HL-60/S4 treated with retinoic acid at 250 ng/mL for 4 days and 3 days (cell line): ENCODE results near the gene CNN2.

Source experiments
- in situ Hi-C: fragments of 300-500 bp; cut with MboI; formaldehyde crosslinking; loops from 2 replicates; pipeline ENCODE4 v1.7.0; 2022; ENCODE audit warnings: low sequenced_read_pairs

The CNN2 gene

GRCh38 chr19:1025960-1026782 lies at the start of gene CNN2:
Gene CNN2 (plus strand): TSS chr19:1026608. CDS start chr19:1026662, 54 bp downstream.
- in situ Hi-C loops = no loop called here

- in situ Hi-C loops = no loop called here
These were observed 49.3 kb upstream of the CNN2 start for GRCh38 chr19:977058-977464.

DNA sequence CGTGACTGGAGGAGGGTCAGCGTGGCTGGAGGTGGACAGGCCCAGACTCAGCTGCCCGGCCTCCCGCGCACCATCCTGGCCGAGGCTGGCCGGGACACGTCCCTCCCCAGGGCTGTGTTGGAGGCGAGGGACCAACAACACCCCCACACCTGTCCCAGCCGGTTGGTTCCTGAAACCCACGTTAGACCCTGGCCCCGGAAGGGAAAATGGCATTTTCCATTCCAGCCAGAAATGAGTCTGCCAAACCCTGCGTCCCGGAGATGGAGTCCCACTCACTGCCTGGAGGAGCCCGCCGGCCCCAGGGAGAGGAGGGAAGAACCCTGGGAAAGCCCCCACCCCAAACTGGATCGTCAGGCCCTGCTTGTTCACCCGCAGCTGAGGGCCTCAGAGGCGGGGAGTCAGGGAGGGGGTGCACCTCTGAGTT lies 47.1 kb upstream of the CNN2 start:
- in situ Hi-C loops = no loop called here

DNA sequence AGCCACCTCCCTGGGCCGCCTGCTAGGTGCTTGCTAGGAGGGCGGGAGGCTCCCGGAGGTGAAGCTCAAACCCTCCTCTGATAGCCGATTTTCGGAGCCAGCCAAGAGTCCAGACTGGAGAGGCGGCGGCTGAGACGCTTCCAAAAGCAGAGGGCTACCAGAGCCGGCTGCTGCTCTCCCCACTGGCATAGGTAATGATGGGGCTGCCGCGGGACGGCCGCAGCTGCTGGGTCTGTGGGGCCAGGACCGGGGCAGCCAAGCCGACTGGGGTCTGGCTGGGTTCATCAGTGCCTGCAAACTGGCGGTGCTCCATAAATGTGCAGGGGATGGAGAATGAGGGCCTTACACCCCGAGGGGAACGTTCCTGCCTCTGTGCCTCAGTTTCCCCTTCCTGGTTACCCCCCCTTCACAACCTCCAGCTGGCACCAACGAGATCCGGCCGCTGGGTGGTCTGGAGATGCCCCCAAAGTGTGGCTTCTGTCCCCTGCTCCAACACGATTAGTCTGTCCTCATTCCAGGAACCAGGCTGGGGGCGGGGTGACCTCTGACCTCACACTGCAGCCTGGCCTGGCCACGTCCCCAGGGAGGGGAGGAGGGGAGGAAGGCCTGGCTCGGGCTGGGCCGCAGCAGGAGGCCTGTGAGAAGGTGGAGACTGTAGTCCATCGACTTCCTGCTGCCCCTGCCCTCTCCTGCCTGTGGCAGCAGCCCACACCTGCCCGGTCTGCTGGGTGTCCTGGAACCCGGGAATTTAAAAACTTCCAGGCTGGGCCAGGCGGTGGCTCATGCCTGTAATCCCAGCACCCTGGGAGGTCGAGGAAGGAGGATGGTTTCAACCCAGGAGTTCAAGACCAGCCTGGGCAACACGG lies 46.0 kb upstream of the CNN2 start:
- in situ Hi-C loops = loop anchor here (10.0 kb wide), 1 partner anchor 216 kb away; no protein-coding TSS in a partner anchor

GRCh38 chr19:982567-983170 lies 43.7 kb upstream of the CNN2 start:
- in situ Hi-C loops = loop anchor here (10.0 kb wide), 1 partner anchor 218 kb away; no protein-coding TSS in a partner anchor

GRCh38 chr19:984165-984967 lies 42.0 kb upstream of the CNN2 start, which contains the start of gene WDR18:
Gene WDR18 (plus strand): TSS chr19:984345. CDS start chr19:984354, 9 bp downstream.
- in situ Hi-C loops = loop anchor here (10.0 kb wide), 1 partner anchor 220 kb away; no protein-coding TSS in a partner anchor

- in situ Hi-C loops = loop anchor here (10.0 kb wide), 1 partner anchor 221 kb away; no protein-coding TSS in a partner anchor
These were observed 40.3 kb upstream of the CNN2 start for GRCh38 chr19:986083-986482.

GRCh38 chr19:988081-988480 lies 38.3 kb upstream of the CNN2 start:
- in situ Hi-C loops = loop anchor here (10.0 kb wide), 1 partner anchor 223 kb away; no protein-coding TSS in a partner anchor

DNA sequence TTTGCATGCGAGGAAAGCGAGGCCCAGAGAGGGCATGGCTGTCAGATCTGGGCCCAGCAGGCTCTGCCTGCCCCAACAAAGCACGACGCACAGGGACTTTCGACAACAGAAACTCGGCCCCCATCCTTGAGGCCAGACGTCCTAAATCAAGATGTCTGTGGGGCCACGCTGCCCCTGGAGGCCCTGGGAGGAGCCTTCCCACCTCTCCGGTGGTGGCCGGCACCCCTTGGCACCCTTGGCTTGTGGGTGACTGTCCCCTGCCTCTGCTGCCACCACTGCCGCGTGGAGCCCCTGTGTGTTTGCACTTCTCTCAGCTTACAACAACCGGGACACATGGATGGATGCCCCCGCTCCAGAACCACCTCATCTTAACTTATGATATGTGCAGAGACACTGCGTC lies 37.9 kb upstream of the CNN2 start:
- in situ Hi-C loops = loop anchor here (10.0 kb wide), 1 partner anchor 224 kb away; no protein-coding TSS in a partner anchor

- in situ Hi-C loops = loop anchor here (10.0 kb wide), 1 partner anchor 225 kb away; no protein-coding TSS in a partner anchor
These were observed 36.9 kb upstream of the CNN2 start for GRCh38 chr19:989381-990081.

DNA sequence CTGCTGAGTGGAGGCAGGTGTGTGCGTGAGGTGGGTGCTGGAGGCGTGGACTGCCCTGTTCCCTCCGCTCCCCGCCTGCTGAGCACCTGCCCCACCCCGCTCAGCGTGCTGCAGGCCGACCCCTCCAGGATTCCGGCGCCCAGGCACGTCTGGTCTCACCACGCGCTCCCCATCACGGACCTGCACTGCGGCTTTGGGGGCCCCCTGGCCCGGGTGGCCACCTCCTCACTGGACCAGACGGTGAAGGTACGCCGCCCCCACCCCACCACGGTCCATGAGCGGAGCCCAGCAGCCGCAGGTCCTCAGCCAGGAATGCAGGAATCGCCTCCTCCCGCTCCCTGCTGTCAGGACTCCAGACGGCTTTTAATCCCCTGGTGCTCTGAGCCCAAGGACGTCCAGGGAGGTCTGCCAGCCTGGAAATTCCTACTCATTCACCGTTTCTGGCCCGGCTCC lies 36.3 kb upstream of the CNN2 start:
- in situ Hi-C loops = no loop called here

DNA sequence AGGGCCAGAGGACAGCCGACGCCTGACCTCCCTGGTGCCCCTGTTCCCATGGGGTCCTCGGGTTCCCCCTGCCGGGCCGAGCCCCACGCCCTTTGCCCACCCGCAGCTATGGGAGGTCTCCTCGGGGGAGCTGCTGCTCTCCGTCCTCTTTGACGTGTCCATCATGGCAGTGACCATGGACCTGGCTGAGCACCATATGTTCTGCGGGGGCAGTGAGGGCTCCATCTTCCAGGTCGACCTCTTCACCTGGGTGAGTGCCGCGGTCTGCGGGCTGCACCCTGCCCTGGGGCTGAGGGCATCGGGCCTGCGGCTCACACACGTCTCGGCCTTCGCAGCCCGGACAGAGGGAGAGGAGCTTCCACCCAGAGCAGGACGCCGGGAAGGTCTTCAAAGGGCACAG lies 35.7 kb upstream of the CNN2 start:
- in situ Hi-C loops = no loop called here

DNA sequence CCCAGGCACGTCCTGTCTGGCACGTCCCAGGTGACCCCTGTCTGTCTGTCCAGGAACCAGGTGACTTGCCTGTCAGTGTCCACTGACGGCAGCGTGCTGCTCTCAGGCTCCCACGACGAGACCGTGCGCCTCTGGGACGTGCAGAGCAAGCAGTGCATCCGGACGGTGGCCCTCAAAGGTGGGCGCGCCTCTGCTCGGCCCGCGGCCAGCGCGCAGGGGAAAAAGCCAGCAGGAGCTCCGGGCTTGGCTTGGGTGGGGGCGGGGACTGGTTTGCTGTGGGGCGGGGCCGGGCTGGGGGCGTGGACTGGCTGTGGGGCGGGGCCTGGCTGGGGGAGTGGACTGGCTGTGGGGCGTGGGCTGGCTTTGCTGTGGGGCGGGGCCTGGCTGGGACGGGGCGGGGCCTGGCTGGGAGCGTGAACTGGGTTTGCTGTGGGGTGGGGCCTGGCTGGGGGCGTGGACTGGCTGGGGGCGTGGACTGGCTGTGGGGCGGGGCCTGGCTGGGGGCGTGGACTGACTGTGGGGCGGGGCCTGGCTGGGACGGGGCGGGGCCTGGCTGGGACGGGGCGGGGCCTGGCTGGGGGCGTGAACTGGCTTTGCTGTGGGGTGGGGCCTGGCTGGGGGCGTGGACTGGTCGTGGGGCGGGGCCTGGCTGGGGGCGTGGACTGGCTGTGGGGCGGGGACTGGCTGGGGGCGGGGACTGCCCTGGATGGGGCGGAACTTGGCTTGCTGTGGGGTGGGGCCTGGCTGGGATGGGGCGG lies 35.1 kb upstream of the CNN2 start:
- in situ Hi-C loops = no loop called here

DNA sequence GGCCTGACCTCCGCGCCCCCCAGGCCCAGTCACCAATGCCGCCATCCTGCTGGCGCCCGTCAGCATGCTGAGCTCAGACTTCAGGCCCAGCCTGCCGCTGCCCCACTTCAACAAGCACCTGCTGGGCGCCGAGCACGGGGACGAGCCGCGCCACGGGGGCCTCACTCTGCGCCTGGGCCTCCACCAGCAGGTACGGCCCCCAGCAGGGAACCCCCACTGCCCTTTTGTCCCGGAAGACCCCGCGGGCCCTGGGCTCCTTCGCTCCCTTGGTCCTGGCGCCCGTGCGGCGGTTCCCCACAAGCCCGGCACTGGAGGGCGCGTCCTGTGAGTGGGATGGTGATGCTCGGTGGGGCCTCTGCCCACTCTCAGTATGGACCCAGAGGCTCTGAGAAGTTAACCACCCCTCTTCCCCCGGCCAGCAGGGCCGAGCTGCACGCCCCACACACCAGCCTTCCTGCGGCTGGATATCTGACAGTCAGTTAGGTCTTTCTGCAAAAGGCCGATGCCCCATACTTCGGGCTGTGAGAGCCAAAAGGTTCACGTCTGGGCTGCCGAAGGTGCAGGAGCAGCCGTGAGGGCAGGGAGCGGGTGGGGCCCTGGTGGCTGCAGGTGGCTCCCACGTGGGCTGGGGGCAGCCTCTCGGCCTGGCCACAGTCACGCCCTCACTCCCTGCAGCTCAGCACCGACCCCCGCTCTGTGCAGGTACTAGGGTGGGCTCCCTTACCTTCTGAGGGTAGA lies 34.3 kb upstream of the CNN2 start:
- in situ Hi-C loops = no loop called here

DNA sequence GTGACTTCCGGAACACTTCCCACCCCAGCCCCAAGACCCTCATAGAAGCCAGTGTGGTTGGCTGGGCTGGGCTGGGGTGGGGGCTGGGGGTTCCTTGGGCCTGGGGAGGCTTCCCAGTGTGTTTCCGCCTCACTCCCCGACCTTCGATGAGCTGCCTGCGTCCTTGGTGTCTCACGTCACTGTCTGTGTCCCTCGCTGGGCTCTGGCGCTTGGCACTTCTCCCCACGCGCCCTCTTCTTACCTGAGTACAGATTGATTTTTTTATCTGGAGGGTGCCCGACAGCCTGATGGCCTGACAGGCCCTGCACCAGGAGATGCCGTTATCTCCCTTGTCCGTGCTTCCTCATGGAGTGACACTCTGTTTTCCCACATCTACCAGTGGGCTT lies 33.7 kb upstream of the CNN2 start:
- in situ Hi-C loops = no loop called here

GRCh38 chr19:993361-993830 lies 33.0 kb upstream of the CNN2 start:
- in situ Hi-C loops = no loop called here

- in situ Hi-C loops = no loop called here
These were observed 32.5 kb upstream of the CNN2 start for GRCh38 chr19:993831-994393.
